Body of pancreas (tissue), 4 donors: ENCODE data around the gene ELK4.
A peak's percentile ranks its signal among the peaks of the same experiment; 100 is the strongest.

Experiments
- CTCF ChIP-seq, 7 experiments: fragments of 450-650 bp in 4 of 7; fragments of 200-600 bp in 3 of 7; sonication (generic) in 3 of 7; IDR thresholded peaks; one replicate each; pipeline ENCODE4 v1.5.1; 2016 to 2019; ENCODE audit warnings: antibody characterized with exemption in 7 of 7
- POLR2A ChIP-seq, 3 donors: fragments of 450-650 bp; IDR thresholded peaks; one replicate each; pipeline ENCODE4 v1.6.1; 2016; ENCODE audit warnings: antibody characterized with exemption in 3 of 3, mild to moderate bottlenecking in 2 of 3

- TF ChIP-seq CTCF (IDR thresholded peaks at IDR 0.05) (no peak), POLR2A (IDR thresholded peaks at IDR 0.05) (peak in 1 of 3 donors; percentile 19)
Measured at GRCh38 chr1:205582471-205583291, 49.1 kb downstream of the ELK4 start.
